H1 (cell line): ENCODE results near the gene IQCK. TPM values are rescaled to one million over a fixed set of nuclear protein-coding genes. Genes with fewer than 3 reads are reported as not detected.

Source experiments
- CTCF ChIA-PET: fragments of 300-600 bp; sonication (Branson Sonifier 250); formaldehyde crosslinking; loops from one replicate; lab custom pipeline; 2021; ENCODE audit not compliant: partially characterized antibody; lab: Charles Lee
- POLR2A ChIA-PET: fragments of 300-600 bp; sonication (Branson Sonifier 250); formaldehyde crosslinking; loops from one replicate; lab custom pipeline; 2021; ENCODE audit warnings: inconsistent platforms; ENCODE audit not compliant: partially characterized antibody; lab: Charles Lee
- DNase-seq, 2 experiments: peaks; one replicate each; pipeline versions ENCODE4 v3.0.0 to v3.0.0-alpha.2; 2010 to 2022; ENCODE audit warnings: low spot score in 2 of 2, low read depth in 1 of 2, mixed read lengths in 1 of 2
- FAIRE-seq: peaks from 2 replicates; lab custom pipeline; 2011; peaks lifted over from hg19 to GRCh38; lab: Jason Lieb, UNC
- H2AFZ ChIP-seq: 2 replicates; pipeline ENCODE4 v1.8.1; 2012; ENCODE audit warnings: low read length, inconsistent platforms
- H2AK5ac ChIP-seq: 2 replicates; pipeline ENCODE4 v1.6.1; 2013; ENCODE audit warnings: low read depth, low read length
- H2BK120ac ChIP-seq: replicated peaks from 2 replicates; pipeline ENCODE3; 2013; ENCODE audit warnings: low read depth, low read length, inconsistent platforms
- H2BK12ac ChIP-seq: 2 replicates; pipeline ENCODE4 v1.6.1; 2013; ENCODE audit warnings: low read depth, low read length
- H2BK15ac ChIP-seq: 2 replicates; pipeline ENCODE4 v1.6.1; 2013; ENCODE audit warnings: low read length
- H2BK20ac ChIP-seq: 2 replicates; pipeline ENCODE4 v1.6.1; 2013; ENCODE audit warnings: low read length
- H2BK5ac ChIP-seq: 2 replicates; pipeline ENCODE4 v1.6.1; 2013; ENCODE audit warnings: low read depth, low read length
- H3K14ac ChIP-seq: 2 replicates; pipeline ENCODE4 v1.6.1; 2013; ENCODE audit warnings: inconsistent platforms; ENCODE audit not compliant: insufficient read length
- H3K18ac ChIP-seq: 2 replicates; pipeline ENCODE4 v1.6.1; 2013; ENCODE audit warnings: low read length; ENCODE audit errors: extremely low read depth
- H3K23ac ChIP-seq: 2 replicates; pipeline ENCODE4 v1.6.1; 2013; ENCODE audit warnings: inconsistent platforms; ENCODE audit not compliant: insufficient read length
- H3K23me2 ChIP-seq: 2 replicates; pipeline ENCODE4 v1.6.1; 2013; ENCODE audit warnings: low read depth, low read length
- H3K27ac ChIP-seq: 2 replicates; pipeline ENCODE4 v1.6.1; 2011; ENCODE audit warnings: low read depth, low read length, inconsistent platforms
- H3K27me3 ChIP-seq, 4 experiments: replicated peaks in 1 of 4; 1 replicate in 1 of 4; 2 replicates in 3 of 4; pipeline versions ENCODE4 v1.6.1 to v1.8.1; 2011 to 2013; ENCODE audit warnings: low read length in 3 of 4, mild to moderate bottlenecking in 3 of 4, inconsistent platforms in 2 of 4, mixed read lengths in 2 of 4, moderate library complexity in 1 of 4; ENCODE audit not compliant: control insufficient read depth in 3 of 4, insufficient read depth in 3 of 4; ENCODE audit errors: extremely low read depth in 1 of 4
- H3K36me3 ChIP-seq, 4 experiments: 2 replicates each; pipeline versions ENCODE4 v1.6.1 to v1.8.1; 2011 to 2013; ENCODE audit warnings: mild to moderate bottlenecking in 4 of 4, low read length in 3 of 4, moderate library complexity in 2 of 4, control low read depth in 1 of 4, inconsistent platforms in 1 of 4; ENCODE audit not compliant: insufficient read depth in 4 of 4, control insufficient read depth in 2 of 4
- H3K4ac ChIP-seq: replicated peaks from 2 replicates; pipeline ENCODE3; 2013; ENCODE audit warnings: low read length, low read depth, mixed read lengths, inconsistent platforms; ENCODE audit not compliant: insufficient read length
- H3K4me1 ChIP-seq, 4 experiments: replicated peaks in 1 of 4; 1 replicate in 1 of 4; 2 replicates in 3 of 4; pipeline versions ENCODE4 v1.6.1 to v1.8.1; 2011 to 2013; ENCODE audit warnings: low read length in 3 of 4, inconsistent platforms in 2 of 4, mixed read lengths in 1 of 4; ENCODE audit not compliant: insufficient read depth in 4 of 4, control insufficient read depth in 3 of 4
- H3K4me2 ChIP-seq, 2 experiments: 2 replicates each; pipeline versions ENCODE4 v1.6.1 to v1.8.1; 2011 to 2013; ENCODE audit warnings: low read depth in 2 of 2, low read length in 2 of 2, control low read depth in 1 of 2, inconsistent platforms in 1 of 2, mild to moderate bottlenecking in 1 of 2; ENCODE audit not compliant: insufficient read depth in 1 of 2
- H3K4me3 ChIP-seq, 4 experiments: fragments of 200-600, 300-600 bp in 1 of 4; sonication (generic), shearing (Covaris generic), sonication (Bioruptor Twin) in 1 of 4; 2 replicates each; pipeline versions ENCODE4 v1.5.1 to v1.8.1; 2011 to 2016; ENCODE audit warnings: low read length in 4 of 4, low read depth in 3 of 4, control low read depth in 2 of 4, inconsistent platforms in 2 of 4, mild to moderate bottlenecking in 2 of 4, mixed read lengths in 1 of 4, moderate library complexity in 1 of 4; ENCODE audit not compliant: insufficient read depth in 2 of 4; ENCODE audit errors: extremely low read depth in 1 of 4
- H3K56ac ChIP-seq: replicated peaks from 2 replicates; pipeline ENCODE3; 2013; ENCODE audit warnings: low read depth, mild to moderate bottlenecking, mixed read lengths, low read length, inconsistent platforms; ENCODE audit not compliant: insufficient read length
- H3K79me1 ChIP-seq: 2 replicates; pipeline ENCODE4 v1.6.1; 2013; ENCODE audit warnings: low read depth, low read length, control low read depth
- H3K79me2 ChIP-seq, 2 experiments: 2 replicates each; pipeline versions ENCODE4 v1.6.1 to v1.8.1; 2012 to 2013; ENCODE audit warnings: low read length in 2 of 2, mild to moderate bottlenecking in 2 of 2, inconsistent platforms in 1 of 2; ENCODE audit not compliant: insufficient read depth in 2 of 2, control insufficient read depth in 1 of 2
- H3K9ac ChIP-seq, 4 experiments: replicated peaks in 1 of 4; 1 replicate in 1 of 4; 2 replicates in 3 of 4; pipeline versions ENCODE4 v1.6.1 to v1.8.1; 2011 to 2013; ENCODE audit warnings: low read depth in 3 of 4, low read length in 3 of 4, control low read depth in 2 of 4, mild to moderate bottlenecking in 2 of 4, moderate library complexity in 2 of 4, inconsistent platforms in 1 of 4; ENCODE audit errors: extremely low read depth in 1 of 4
- H3K9me3 ChIP-seq, 2 experiments: 2 replicates each; pipeline versions ENCODE4 v1.6.1 to v1.8.1; 2012 to 2013; ENCODE audit warnings: mild to moderate bottlenecking in 2 of 2, moderate library complexity in 2 of 2, control low read depth in 1 of 2, inconsistent platforms in 1 of 2, low read depth in 1 of 2, low read length in 1 of 2, mixed read lengths in 1 of 2; ENCODE audit not compliant: insufficient read depth in 2 of 2
- H4K20me1 ChIP-seq, 2 experiments: replicated peaks in 1 of 2; 2 replicates each; pipeline versions ENCODE3 to v1.8.1; 2011 to 2013; ENCODE audit warnings: inconsistent platforms in 2 of 2, low read length in 2 of 2, mild to moderate bottlenecking in 1 of 2; ENCODE audit not compliant: insufficient read depth in 2 of 2, control insufficient read depth in 1 of 2
- H4K5ac ChIP-seq: 2 replicates; pipeline ENCODE4 v1.6.1; 2013; ENCODE audit warnings: low read length, low read depth, mixed read lengths, inconsistent platforms; ENCODE audit not compliant: insufficient read length
- H4K8ac ChIP-seq: 2 replicates; pipeline ENCODE4 v1.8.0; 2013; ENCODE audit warnings: mild to moderate bottlenecking, moderate library complexity, low read length, inconsistent platforms; ENCODE audit not compliant: insufficient read depth; ENCODE audit errors: extremely low read depth
- H4K91ac ChIP-seq: replicated peaks from 2 replicates; pipeline ENCODE3; 2013; ENCODE audit warnings: low read length, mixed read lengths, inconsistent platforms; ENCODE audit not compliant: insufficient read length
- CBX5 ChIP-seq: fragments of 300-800, 300-1000 bp; sonication (generic); IDR thresholded peaks from 2 replicates; pipeline ENCODE4 v1.7.1; 2016; ENCODE audit warnings: antibody characterized with exemption, low read length, low read depth
- NANOG ChIP-seq: IDR thresholded peaks from 2 replicates; pipeline ENCODE4 v1.6.1; 2011; ENCODE audit warnings: low read length, low read depth, mild to moderate bottlenecking, inconsistent platforms; ENCODE audit not compliant: insufficient read depth, poor library complexity, severe bottlenecking
- POU5F1 ChIP-seq: IDR thresholded peaks from 2 replicates; pipeline ENCODE4 v1.6.1; 2011; ENCODE audit warnings: low read depth, mild to moderate bottlenecking, low read length, moderate library complexity
- RAD21 ChIP-seq, 2 experiments: IDR thresholded peaks in 1 of 2; conservative IDR thresholded peaks in 1 of 2; 2 replicates each; pipeline ENCODE4 v1.6.1; 2011; ENCODE audit warnings: low read depth in 2 of 2, low read length in 2 of 2, improper control_type of control experiment in 1 of 2, inconsistent platforms in 1 of 2, mild to moderate bottlenecking in 1 of 2, moderate library complexity in 1 of 2
- RBBP5 ChIP-seq: IDR thresholded peaks from 2 replicates; pipeline ENCODE4 v1.7.1; 2012; ENCODE audit warnings: low read depth, mild to moderate bottlenecking, inconsistent platforms, low read length, moderate library complexity, borderline replicate concordance
- SIX5 ChIP-seq: IDR thresholded peaks from 2 replicates; pipeline ENCODE4 v1.6.1; 2011; ENCODE audit warnings: mild to moderate bottlenecking, low read depth, low read length
- WGBS, 2 experiments: shearing (Covaris generic) in 1 of 2; methylation state at CpG; one replicate each; pipeline versions ENCODE4 v1.1.6 to v1.1.7; 2013 to 2015; ENCODE audit warnings: low lambda C conversion rate in 2 of 2, mixed read lengths in 2 of 2, inconsistent platforms in 1 of 2, low coverage in 1 of 2, missing lambda C conversion rate in 1 of 2; ENCODE audit not compliant: insufficient replicate concordance in 2 of 2, insufficient coverage in 1 of 2, insufficient read length in 1 of 2; ENCODE audit errors: extremely low coverage in 1 of 2, missing lambda C conversion rate in 1 of 2; 5-methylcytosine and 5-hydroxymethylcytosine counted together
- polyA plus RNA-seq, 7 experiments: library from polyadenylated mRNA; depleted of rRNA in 3 of 7; stranded (reverse) in 5 of 7; unstranded in 2 of 7; fragments of >200 nt in 5 of 7; fragments of 200-250 nt in 2 of 7; gene quantifications; 1 replicate in 5 of 7; 2 replicates in 1 of 7; 4 replicates in 1 of 7; pipeline versions ENCODE4 v1.2.1 to v1.2.3, GENCODE V29; 2011 to 2013; ENCODE audit warnings: missing spikeins in 2 of 7, mixed read lengths in 2 of 7
- total RNA-seq: library from RNA; stranded (reverse); fragmentation: NEBNext Ultra II Directional; extraction: Animal tissue kit (Norgen Biotek cat#: 25700); gene quantifications from 2 replicates; pipeline ENCODE4 v1.2.1, GENCODE V29; 2021
- TF ChIP-seq, protein P1 (sequence below): IDR thresholded peaks from 2 replicates; pipeline ENCODE4 v1.6.1; 2012; ENCODE audit warnings: inconsistent platforms

Gene IQCK
- total and polyA plus RNA-seq, 2 of the 8 experiments (the other 6 are each of a cell fraction or from before 2014, with no cell fraction given), result 6.2 to 9.3 TPM

DNA sequence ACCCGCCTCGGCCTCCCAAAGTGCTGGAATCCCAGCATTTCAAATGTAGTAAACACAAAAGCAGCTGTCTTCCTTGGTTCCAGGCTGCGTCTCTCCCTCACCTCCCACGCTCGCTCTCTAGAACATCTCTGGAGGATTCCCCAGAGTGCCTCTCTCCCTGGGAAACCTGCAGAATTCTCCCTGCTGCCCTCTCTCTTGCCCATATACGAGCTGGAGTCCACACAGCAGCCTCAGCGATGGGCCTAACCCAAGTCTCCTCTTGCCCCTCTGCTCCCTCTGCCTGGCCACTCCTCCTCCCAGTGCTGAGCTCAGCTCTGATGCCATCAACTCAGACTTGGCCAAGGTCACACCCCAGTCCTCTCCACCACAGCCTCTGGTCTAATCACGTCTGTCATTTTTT, 156.0 kb downstream of the IQCK start:
- ChIA-PET POLR2A (interaction anchor here (11.4 kb wide), 1 partner anchor 14 kb away, joined by 114 read pairs; no protein-coding TSS in a partner anchor), CTCF (interaction anchor here (0.6 to 2.1 kb wide), 5 partner anchors 11 to 314 kb away, joined by 3 to 9 read pairs (median 4); partner anchors contain the start of gene GPRC5B)
- TF ChIP-seq NANOG, result no peak
- no peak for TF ChIP-seq POU5F1
- no peak for TF ChIP-seq SIX5
- no peak for TF ChIP-seq CBX5
- TF ChIP-seq, protein P1, sequence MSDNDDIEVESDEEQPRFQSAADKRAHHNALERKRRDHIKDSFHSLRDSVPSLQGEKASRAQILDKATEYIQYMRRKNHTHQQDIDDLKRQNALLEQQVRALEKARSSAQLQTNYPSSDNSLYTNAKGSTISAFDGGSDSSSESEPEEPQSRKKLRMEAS, result no peak
- TF ChIP-seq RBBP5, result no peak
- no peak for TF ChIP-seq RAD21 (IDR thresholded peaks at IDR 0.05 in 1 of 2, conservative IDR thresholded peaks at IDR 0.05 in 1 of 2; ENCODE audit: low read depth in 2 of 2, low read length in 2 of 2)
- no peak overlapping the region for H2AK5ac ChIP-seq
- no peak overlapping the region for H3K18ac ChIP-seq
- H3K79me1 ChIP-seq, result peaks cover 37% of the 10 kb centered on the region
- WGBS, 2 experiments, result 95% methylated on average over 8 of the region's 8 CpGs; no CpG with 5 or more reads in 1 of the 2 experiments
- 0 out of 7 replicates have a peak overlapping the region, but pooled peaks of 1 of the 4 experiments have one; percentile 4 for H3K9ac ChIP-seq
- peak overlapping the region; percentile 49; the same call in 1 of the 2 replicates for H2BK5ac ChIP-seq
- no peak overlapping the region for H2BK12ac ChIP-seq
- H2BK20ac ChIP-seq, result no peak overlapping the region
- H2AFZ ChIP-seq, result no peak overlapping the region
- no peak overlapping the region for H3K4me2 ChIP-seq
- no peak overlapping the region for H3K4ac ChIP-seq
- H4K8ac ChIP-seq, result no peak overlapping the region
- H3K27me3 ChIP-seq, result no peaks in the 10 kb centered on the region
- FAIRE-seq (no peak), DNase-seq (no peak)
- H4K5ac ChIP-seq, result no peak overlapping the region
- no peaks in the 10 kb centered on the region; a peak in 1 of 4 replicates for H3K9me3 ChIP-seq
- peaks cover 23 to 98% of the 10 kb centered on the region in 2 experiments for H3K79me2 ChIP-seq
- no peak overlapping the region for H3K14ac ChIP-seq
- H3K23me2 ChIP-seq, result no peaks in the 10 kb centered on the region
- no peak overlapping the region for H4K91ac ChIP-seq
- peaks cover 12 to 49% (median 25%) of the 10 kb centered on the region in 4 experiments for H3K36me3 ChIP-seq
- peaks cover 4 to 21% (median 12%) of the 10 kb centered on the region in 4 experiments for H3K4me1 ChIP-seq
- H3K4me3 ChIP-seq, result no peak overlapping the region
- peaks cover 19 to 36% of the 10 kb centered on the region in 2 experiments for H4K20me1 ChIP-seq
- H2BK15ac ChIP-seq, result peak overlapping the region; percentile 9; the same call in 1 of the 2 replicates
- no peak overlapping the region for H2BK120ac ChIP-seq
- peak overlapping the region; percentile 41; the same call in 1 of the 2 replicates for H3K27ac ChIP-seq
- H3K23ac ChIP-seq, result no peak overlapping the region
- H3K56ac ChIP-seq, result no peak overlapping the region
